ENCODE results near the gene RTN1. TPM values are rescaled to one million over a fixed set of nuclear protein-coding genes. Genes with fewer than 3 reads are reported as not detected.

Gene RTN1
- total and polyA plus RNA-seq, 2 of the 8 experiments (the other 6 are each of a cell fraction or from before 2014, with no cell fraction given): 2.8 to 4.9 TPM

GRCh38 chr14:59588101-59588500 lies 282.5 kb downstream of the RTN1 start:
- Histone ChIP-seq H2BK5ac (ENCODE audit: low read depth, low read length) (no peak overlapping the region), H2BK20ac (ENCODE audit: low read length) (no peak overlapping the region), H4K5ac (ENCODE audit: insufficient read length, low read depth, low read length) (no peak overlapping the region), H3K9me3 (ENCODE audit: insufficient read depth in 2 of 2, low read depth in 1 of 2, low read length in 1 of 2) (no peaks in the 10 kb centered on the region), H3K27me3 (replicated peaks in 1 of 4; ENCODE audit: control insufficient read depth in 3 of 4, extremely low read depth in 1 of 4, insufficient read depth in 3 of 4, low read length in 3 of 4) (no peaks in the 10 kb centered on the region), H2AFZ (ENCODE audit: low read length) (no peak overlapping the region; the same call in 1 of the 2 replicates), H3K27ac (ENCODE audit: low read depth, low read length) (no peak overlapping the region), H2AK5ac (ENCODE audit: low read depth, low read length) (no peak overlapping the region), H3K23me2 (ENCODE audit: low read depth, low read length) (no peaks in the 10 kb centered on the region), H3K79me1 (ENCODE audit: low read depth, low read length) (no peaks in the 10 kb centered on the region), H3K79me2 (ENCODE audit: control insufficient read depth in 1 of 2, insufficient read depth in 2 of 2, low read length in 2 of 2) (no peaks in the 10 kb centered on the region), H3K9ac (replicated peaks in 1 of 4; ENCODE audit: extremely low read depth in 1 of 4, low read depth in 3 of 4, low read length in 3 of 4) (no peak overlapping the region), H3K56ac (replicated peaks; ENCODE audit: insufficient read length, low read depth, low read length) (no peak overlapping the region), H3K4ac (replicated peaks; ENCODE audit: insufficient read length, low read depth, low read length) (no peak overlapping the region), H4K91ac (replicated peaks; ENCODE audit: insufficient read length, low read length) (no peak overlapping the region), H2BK15ac (ENCODE audit: low read length) (no peak overlapping the region), H2BK120ac (replicated peaks; ENCODE audit: low read depth, low read length) (no peak overlapping the region), H4K8ac (ENCODE audit: extremely low read depth, insufficient read depth, low read length) (no peak overlapping the region), H2BK12ac (ENCODE audit: low read depth, low read length) (no peak overlapping the region), H3K36me3 (ENCODE audit: control insufficient read depth in 2 of 4, insufficient read depth in 4 of 4, low read length in 3 of 4) (no peaks in the 10 kb centered on the region), H3K4me1 (replicated peaks in 1 of 4; ENCODE audit: control insufficient read depth in 3 of 4, insufficient read depth in 4 of 4, low read length in 3 of 4) (no peaks in the 10 kb centered on the region; a peak in 1 of 7 replicates), H3K23ac (ENCODE audit: insufficient read length) (no peak overlapping the region), H3K18ac (ENCODE audit: extremely low read depth, low read length) (no peak overlapping the region), H3K4me2 (ENCODE audit: insufficient read depth in 1 of 2, low read depth in 2 of 2, low read length in 2 of 2) (no peak overlapping the region), H3K14ac (ENCODE audit: insufficient read length) (no peak overlapping the region), H3K4me3 (ENCODE audit: extremely low read depth in 1 of 4, insufficient read depth in 2 of 4, low read depth in 3 of 4, low read length in 4 of 4) (no peak overlapping the region), H4K20me1 (replicated peaks in 1 of 2; ENCODE audit: control insufficient read depth in 1 of 2, insufficient read depth in 2 of 2, low read length in 2 of 2) (no peaks in the 10 kb centered on the region)
- 86% methylated on average over 3 of the region's 3 CpGs; no CpG with 5 or more reads in 1 of the 2 experiments for WGBS, 2 experiments (ENCODE audit: extremely low coverage in 1 of 2, insufficient coverage in 1 of 2, insufficient read length in 1 of 2, insufficient replicate concordance in 2 of 2, low coverage in 1 of 2, low lambda C conversion rate in 2 of 2, missing lambda C conversion rate in 1 of 2)
- FAIRE-seq (no peak), DNase-seq (ENCODE audit: low read depth in 1 of 2, low spot score in 2 of 2) (no peak)
- CTCF ChIA-PET (ENCODE audit: partially characterized antibody): interaction anchor here (1.4 kb wide), 1 partner anchor 77 kb away, joined by 3 read pairs; no protein-coding TSS in a partner anchor
- POLR2A ChIA-PET (ENCODE audit: partially characterized antibody): no interaction called here
- TF ChIP-seq CEBPB (IDR thresholded peaks at IDR 0.05; ENCODE audit: low read depth, low read length) (no peak), TBP (IDR thresholded peaks at IDR 0.05; ENCODE audit: low read depth, low read length) (no peak), RXRA (IDR thresholded peaks at IDR 0.05; ENCODE audit: insufficient read depth, low read depth, low read length) (no peak), YY1 (IDR thresholded peaks at IDR 0.05; ENCODE audit: low read depth, low read length) (no peak), SRF (IDR thresholded peaks at IDR 0.05; ENCODE audit: low read depth, low read length) (no peak), PHF8 (conservative IDR thresholded peaks at IDR 0.05; ENCODE audit: low read depth, low read length) (no peak), CREB1 (IDR thresholded peaks at IDR 0.05) (no peak)

Measured in H1 (cell line).